Fibroblast of skin of scalp (primary cell): ENCODE data around the gene FOXC2.

Experiments
- DNase-seq: peaks from one replicate; pipeline ENCODE4 v3.0.0-alpha.2; 2013

The FOXC2 gene

GRCh38 chr16:86558355-86559193 lies 8.1 kb upstream of the FOXC2 start:
- no peak for DNase-seq

DNA sequence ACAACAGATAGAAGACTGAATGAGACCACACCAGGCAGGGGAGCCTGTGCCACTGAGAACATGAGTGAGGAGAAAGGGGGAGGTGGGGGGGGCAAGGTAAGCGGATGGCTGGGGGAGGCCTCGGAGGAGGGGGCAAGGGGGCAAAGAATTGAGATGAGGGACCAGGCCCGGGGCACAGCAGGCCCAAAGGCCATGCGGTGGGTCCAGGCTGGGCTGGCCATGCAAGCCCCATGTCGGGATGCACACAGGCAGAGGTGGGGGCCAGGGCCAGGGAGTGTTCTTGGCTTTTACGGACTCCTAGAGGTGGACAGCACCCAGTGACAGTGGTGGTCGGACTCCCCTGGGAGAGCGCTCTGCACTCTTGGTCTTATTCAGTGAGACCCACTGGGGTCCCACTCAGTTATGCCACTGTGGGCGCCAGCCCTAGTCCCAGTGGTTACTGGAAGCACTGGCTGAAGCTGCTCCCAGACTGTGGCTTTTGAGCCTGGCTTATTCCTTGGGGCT lies 6.8 kb upstream of the FOXC2 start:
- no peak for DNase-seq

DNA sequence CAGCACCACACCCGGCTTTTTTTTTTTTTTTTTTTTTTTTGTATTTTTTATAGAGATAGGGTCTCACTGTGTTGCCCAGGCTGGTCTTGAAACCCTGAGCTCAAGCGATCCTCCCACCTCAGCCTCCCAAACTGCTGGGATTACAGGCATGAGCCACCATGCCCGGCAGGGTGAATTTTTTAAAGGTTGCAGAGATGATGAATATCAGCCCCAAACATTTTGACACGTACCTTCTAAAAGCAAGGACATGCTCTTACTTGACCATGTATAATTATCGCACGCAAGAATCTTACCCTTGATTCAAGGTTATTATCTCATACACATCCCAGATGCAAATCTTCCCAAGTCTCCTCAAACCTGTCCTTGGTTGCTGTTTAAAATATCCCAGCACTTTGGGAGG lies 4.3 kb upstream of the FOXC2 start:
- DNase-seq, result no peak

GRCh38 chr16:86563469-86564345 lies 2.9 kb upstream of the FOXC2 start:
- DNase-seq, result peak; percentile 89

GRCh38 chr16:86565181-86565631 lies 1.4 kb upstream of the FOXC2 start:
- DNase-seq, result no peak

- no peak for DNase-seq
Measured at GRCh38 chr16:86565644-86566511, 751 bp upstream of the FOXC2 start.

- DNase-seq, result peak; percentile 82
Measured at GRCh38 chr16:86566966-86567700, 504 bp downstream of the FOXC2 start.

DNA sequence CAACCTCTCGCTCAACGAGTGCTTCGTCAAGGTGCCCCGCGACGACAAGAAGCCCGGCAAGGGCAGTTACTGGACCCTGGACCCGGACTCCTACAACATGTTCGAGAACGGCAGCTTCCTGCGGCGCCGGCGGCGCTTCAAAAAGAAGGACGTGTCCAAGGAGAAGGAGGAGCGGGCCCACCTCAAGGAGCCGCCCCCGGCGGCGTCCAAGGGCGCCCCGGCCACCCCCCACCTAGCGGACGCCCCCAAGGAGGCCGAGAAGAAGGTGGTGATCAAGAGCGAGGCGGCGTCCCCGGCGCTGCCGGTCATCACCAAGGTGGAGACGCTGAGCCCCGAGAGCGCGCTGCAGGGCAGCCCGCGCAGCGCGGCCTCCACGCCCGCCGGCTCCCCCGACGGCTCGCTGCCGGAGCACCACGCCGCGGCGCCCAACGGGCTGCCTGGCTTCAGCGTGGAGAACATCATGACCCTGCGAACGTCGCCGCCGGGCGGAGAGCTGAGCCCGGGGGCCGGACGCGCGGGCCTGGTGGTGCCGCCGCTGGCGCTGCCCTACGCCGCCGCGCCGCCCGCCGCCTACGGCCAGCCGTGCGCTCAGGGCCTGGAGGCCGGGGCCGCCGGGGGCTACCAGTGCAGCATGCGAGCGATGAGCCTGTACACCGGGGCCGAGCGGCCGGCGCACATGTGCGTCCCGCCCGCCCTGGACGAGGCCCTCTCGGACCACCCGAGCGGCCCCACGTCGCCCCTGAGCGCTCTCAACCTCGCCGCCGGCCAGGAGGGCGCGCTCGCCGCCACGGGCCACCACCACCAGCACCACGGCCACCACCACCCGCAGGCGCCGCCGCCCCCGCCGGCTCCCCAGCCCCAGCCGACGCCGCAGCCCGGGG lies 1.3 kb downstream of the FOXC2 start:
- DNase-seq, result peak; percentile 56

- no peak for DNase-seq
Measured at GRCh38 chr16:86568677-86569623, 2.3 kb downstream of the FOXC2 start.

GRCh38 chr16:86569701-86570447 lies 3.2 kb downstream of the FOXC2 start:
- no peak for DNase-seq

- DNase-seq, result no peak
Measured at GRCh38 chr16:86570558-86571529, 4.2 kb downstream of the FOXC2 start.

- DNase-seq, result no peak
Measured at GRCh38 chr16:86571530-86571915, 4.9 kb downstream of the FOXC2 start.

DNA sequence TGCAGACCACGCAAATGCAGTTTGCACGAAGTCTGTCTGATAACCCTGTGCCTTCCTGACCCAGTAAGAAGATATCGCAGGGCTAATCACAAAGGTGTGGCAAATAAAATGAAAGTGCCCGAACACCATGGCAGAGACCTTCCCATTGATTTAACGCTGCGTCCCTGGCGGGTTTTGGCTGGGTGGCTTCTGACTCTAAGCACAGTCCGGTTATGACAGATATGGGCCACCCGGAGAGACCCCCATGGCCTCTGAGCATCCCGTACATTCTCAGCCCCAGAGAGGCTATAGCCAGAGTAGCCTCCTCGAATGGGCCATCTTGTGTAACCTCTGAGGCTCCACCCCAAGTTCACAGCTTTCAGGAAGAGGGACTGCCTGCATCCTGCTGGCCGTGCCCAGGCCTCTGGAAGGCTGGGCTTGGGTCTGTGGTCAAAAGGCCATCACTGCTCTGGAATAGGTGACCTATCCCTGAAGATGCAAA lies 5.5 kb downstream of the FOXC2 start:
- DNase-seq, result no peak

- DNase-seq, result no peak
Measured at GRCh38 chr16:86572606-86573005, 6.0 kb downstream of the FOXC2 start.

DNA sequence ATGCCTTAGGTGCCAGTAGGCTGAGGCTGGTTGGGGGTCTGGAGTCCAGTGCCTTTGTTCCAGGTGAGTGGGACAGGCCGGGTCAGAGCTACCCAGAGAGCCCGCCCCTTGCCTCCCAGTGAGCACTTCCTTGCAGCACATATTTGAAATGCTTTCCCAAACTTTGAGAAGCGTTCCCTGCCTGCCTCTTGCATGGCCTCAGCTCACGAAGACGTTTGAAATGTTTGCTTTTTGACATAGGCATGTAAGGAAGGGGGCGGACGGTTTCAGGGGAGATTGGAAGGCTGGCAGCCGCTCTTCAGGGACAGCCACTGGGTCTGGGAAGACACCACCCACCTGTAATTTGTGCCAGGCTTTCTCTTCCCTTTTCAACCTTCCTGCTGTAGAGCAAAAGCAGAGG lies 6.6 kb downstream of the FOXC2 start:
- peak; percentile 94 for DNase-seq

GRCh38 chr16:86573646-86574508 lies 7.2 kb downstream of the FOXC2 start:
- no peak for DNase-seq
